HG03095 (cell line): ENCODE data around the gene CEP97.
A peak's percentile ranks its signal among the peaks of the same experiment; 100 is the strongest.
"Not testable (repeated sequence)": the region's sequence is repeated elsewhere in the genome, so short reads cannot be mapped to it uniquely, and the experiment has no call there.

Experiments used
- ATAC-seq: cut with Tn5 transposase; IDR thresholded peaks from one replicate; pipeline ENCODE4 v1.9.1; 2021; ENCODE audit warnings: moderate library complexity; ENCODE audit not compliant: unreplicated experiment

Gene CEP97

DNA sequence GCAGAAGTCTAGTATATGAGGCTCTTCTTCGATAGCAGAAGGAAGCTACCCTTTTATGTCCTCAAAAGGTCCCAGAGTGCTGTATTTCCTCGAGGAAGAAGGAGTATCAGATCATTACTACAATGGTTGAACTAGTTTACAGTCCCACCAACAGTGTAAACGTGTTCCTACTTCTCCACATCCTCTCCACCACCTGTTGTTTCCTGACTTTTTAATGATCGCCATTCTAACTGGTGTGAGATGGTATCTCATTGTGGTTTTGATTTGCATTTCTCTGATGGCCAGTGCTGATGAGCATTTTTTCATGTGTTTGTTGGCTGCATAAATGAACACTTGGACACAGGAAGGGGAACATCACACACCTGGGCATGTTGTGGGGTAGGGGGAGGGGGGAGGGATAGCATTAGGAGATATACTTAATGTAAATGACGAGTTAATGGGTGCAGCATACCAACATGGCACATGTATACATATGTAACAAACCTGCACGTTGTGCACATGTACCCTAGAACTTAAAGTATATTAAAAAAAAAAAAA is 53.4 kb downstream of the CEP97 start:
- ATAC-seq = not testable (repeated sequence)

DNA sequence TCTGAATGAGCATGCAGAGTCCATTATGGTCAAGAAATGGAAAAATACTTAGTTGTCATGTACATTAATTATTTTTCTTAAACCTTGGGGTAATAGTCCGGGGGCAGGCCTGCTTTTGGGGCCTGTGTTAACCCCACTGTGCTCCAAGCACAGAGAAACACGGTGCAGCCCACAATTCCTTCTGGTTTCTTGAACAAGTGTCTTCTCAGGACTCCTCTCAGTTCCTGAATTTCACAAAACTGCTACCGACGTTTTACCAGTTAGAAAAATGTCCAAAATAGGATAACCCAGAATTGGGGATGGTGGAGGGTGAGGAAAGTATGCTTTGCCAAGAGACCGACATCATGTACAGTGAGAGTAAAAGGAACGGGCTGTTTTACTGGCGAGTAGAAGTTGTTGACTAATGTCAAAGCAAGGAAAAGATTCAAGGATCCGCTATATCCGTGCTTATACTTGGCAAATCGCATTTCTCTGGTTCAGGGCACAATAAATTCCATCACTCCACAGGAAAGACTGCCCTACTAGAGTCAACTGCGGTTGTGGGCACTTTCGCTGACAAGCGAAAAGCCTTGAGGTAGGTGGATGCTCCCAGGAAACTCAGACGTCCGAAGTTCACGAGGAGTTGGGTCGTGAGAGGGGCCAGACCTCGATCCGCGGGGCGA is 54.1 kb downstream of the CEP97 start:
- no peak for ATAC-seq

DNA sequence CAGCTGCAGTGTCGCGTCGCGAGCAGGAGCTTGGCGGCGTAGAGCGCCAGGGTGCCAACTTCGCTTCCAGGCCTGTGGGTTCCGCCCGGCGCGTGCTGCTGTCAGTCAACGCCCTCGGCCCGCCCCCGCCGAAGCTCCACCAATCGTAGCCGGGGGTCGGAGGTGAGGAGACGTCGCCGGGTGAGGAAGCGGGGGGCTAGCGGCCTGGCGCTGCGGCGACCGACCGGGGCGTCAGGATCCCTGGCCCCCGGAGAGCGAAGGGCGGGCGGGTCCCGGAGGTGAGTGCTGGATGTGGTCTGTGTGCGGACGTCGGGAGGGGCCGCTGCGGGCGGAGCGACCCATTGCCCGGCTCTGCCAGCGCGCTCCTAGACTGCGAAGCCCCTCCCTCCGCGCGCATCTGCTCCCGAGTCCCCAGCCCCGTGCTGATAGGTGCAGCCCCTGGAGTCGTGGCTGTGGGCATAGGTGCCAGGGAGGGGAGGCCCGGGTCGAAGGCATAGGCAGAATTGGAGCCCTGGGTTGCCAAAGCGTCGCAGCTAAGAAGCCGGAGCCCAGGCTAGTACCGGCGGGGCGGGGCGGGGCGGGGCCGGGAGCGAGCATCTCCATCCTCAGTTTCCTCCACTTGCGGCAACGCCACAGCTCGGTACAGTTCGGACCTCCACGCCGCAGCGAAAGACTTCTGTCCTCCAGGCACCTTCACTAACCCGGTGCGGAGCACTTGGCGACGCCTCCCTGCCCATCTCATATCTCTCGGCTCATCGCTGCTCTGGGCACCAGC is 54.8 kb downstream of the CEP97 start, which contains the start of gene NXPE3:
TSS of gene NXPE3 (plus strand) at position 165 of the 775 bp plus-strand sequence. CDS start 6,386 bp downstream, outside the sequence.
- peak; percentile 97 for ATAC-seq

DNA sequence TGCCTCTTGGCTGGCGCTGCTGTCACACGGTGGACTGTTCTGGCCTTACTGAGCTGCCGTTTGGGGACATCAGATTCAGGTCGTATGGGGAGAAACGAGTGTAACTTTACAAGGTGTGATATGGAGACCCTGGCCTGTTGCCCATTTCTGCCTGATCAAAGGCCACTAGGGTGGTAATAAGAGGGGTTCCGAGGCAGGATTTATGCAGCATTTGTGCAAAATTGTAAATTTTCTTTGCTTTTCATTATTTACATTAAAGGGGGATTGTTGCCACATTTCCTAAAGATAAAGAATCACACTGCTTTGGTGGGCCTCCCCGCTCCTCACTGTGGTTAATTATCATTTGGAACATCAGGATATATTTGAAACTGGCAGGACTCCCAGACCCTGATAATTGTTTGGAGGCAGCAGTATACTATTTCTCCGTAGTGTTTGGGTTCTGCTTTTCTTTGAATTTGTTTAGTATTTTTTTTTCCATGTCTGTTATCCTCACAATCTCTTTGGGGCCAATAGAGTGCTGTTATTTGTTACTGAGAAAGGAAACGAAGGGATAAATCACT is 55.5 kb downstream of the CEP97 start:
- no peak for ATAC-seq

DNA sequence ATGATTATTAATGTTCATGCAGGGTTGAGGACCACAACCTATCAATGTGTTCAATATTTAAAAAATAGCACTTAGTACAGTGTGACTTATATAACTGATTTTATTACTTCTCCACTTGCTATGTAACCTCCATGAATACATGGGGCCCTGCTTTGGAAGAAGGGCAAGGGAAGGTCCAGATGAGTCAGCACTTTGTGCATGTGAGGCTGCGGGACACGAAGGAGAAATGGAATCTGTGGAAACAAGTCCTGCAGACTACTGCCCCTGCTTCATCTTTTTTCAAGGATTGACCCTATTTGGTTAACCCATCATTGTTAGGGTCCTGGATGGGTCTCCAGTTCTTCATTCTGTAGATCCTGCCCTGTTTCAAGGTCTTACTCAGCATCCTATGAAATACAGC is 56.2 kb downstream of the CEP97 start:
- ATAC-seq = no peak

DNA sequence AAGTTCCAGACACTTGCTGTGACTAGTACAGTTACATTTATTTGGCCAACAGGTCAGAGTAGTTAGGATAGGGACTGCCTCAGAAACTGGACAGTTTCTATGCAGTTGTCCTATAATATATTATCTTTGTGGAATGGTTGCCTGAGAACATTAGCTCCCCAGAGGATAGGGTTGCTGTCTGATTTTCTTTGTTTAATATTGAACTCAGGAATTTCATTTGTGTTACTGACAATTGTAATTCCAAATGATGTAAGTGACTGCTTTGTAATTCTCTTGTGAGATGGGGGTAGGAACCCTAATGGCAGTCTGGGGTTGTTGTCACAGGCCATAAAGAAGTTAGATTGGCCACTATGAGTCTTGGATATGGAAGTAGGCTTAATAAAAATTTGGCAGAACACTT is 56.8 kb downstream of the CEP97 start:
- no peak for ATAC-seq

DNA sequence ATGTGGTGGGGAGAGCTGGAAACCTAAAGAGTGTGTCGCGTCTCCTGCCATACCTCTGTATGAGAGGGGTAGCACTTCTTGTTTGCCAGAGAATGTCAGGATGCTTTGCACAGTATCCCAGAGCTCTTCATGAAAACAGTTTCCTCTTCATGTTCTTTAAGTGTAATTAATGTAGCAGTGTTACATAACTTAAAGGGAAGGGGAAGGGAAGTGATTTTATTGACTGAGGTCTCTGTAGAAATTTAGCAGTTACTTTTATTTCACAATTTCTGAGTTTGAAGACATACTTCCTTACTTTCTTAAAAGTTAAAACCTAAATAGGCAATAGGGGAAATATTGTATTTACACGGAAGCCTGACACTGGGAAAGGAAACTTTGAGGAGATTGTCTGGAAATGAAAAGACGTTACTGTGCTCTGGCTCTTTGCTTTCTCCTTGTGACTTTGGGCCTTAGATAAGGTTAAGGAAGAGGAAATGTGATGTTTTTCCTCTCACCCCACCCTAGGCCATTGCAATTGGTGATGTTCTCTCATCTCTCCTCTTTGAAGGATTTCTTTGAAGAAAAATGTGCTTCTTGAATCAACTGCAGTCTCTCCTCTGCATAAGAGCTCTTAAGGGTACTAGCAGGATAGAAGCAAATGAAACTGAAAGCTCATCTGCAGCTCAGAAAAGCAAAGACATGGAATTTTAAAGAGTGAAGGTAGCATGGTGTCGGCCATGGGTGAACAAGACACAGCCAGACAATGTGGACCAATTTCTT is 60.6 kb downstream of the CEP97 start:
- ATAC-seq = no peak

DNA sequence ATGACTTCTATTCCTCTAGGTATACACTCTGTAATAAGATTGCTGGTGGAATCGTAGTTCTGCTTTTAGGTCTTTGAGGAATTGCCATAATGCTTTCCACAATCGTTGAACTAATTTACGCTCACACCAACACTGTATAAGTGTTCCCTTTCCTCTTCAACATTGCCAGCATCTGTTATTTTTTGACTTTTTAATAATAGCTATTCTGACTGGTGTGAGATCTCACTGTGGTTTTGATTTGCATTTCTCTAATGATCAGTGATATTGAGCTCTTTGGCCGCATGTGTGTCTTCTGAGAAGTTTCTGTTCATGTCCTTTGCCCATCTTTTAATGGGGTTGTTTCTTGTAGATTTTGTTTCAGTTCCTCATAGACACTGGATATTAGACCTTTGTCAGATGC is 67.4 kb downstream of the CEP97 start:
- ATAC-seq = peak; percentile 98

DNA sequence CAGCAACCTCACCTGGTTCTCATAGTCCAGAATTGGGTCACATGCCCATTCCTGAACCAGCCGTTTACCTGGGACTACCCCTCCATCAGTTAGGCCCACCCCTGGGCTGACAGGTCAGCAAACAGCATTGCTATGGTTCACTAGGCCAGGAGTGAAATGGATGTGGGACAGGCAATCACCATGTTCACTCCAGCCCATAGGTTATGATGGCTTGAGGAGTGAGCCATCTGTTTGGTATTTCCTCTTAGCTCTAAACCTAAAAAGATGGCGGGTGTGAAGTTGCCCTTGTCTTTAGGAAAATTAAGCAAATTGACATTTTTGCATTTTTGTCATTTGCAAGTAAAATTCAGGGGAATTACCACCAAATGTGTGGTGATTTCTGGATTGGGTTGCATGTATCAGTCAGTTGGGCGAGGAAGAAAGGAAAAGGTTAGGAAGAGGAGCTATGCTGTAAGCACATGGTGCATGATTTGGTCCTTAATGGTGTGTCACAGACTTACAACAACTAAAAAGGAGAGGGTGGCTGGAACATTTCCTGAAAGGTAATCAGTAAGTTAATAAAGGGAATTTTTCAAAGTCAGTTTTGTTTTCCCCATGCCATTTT is 71.8 kb downstream of the CEP97 start:
- no peak for ATAC-seq

DNA sequence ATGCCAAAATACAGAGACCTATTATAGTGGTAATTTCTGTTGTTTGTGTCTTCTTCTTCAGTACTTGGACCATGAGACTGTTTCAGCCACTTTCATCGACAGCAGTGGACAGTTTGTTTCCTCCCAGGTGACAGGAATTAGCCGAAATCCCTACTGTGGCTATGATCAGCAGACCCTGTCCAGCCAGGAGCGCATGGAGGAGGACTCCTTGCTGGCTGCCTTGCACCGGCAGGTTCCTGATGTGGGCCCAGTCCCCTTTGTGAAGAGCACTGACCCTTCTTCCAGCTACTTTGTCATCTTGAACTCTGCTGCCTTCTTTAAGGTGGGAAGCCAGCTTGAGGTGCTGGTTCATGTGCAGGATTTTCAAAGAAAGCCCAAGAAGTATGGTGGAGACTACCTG is 76.8 kb downstream of the CEP97 start:
- ATAC-seq = no peak

DNA sequence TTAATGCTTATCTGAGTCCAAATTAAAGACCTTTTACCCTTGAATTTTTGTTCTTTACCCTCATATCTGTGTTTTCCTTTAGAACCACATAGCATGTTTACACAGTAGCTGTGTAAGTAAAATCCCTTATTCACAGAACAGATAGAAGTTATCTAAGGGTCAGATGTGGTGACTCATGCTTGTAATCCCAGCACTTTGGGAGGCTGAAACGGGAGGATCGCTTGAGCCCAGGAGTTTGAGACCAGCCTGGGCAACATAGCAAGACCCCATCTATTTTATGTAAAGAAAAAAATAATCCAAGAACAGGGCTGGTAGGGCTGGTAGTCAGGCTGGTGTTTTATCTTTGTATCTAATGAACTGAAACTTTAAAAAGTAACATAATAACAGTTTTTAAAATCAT is 77.8 kb downstream of the CEP97 start:
- no peak for ATAC-seq

DNA sequence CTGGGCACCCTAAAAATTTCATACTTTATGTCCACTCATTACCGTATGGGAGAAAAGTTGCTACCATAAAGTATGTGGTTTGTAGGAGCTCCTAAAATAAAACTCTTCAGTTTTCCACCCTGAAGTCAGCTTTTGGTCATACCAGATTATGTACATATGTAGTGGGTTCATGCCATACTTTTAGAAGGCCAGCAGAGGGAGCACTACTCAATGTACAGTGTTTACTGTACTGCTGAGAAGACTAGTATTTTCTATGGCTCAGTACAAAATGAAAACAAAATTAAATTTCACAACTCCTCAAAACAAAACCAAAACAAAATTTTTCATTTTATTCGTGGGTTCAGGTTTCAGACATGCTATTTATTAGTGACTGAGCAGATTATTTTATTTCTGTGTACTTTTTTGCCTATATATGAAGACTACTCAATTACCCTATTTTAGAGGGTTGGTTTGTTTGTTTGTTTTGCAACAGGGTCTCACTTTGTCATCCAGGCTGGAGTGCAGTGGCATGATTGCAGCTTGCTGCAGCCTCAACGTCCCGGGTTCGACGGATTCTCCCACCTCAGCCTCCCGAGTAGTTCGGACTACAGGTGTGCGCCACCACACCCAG is 78.9 kb downstream of the CEP97 start:
- peak; percentile 94 for ATAC-seq

DNA sequence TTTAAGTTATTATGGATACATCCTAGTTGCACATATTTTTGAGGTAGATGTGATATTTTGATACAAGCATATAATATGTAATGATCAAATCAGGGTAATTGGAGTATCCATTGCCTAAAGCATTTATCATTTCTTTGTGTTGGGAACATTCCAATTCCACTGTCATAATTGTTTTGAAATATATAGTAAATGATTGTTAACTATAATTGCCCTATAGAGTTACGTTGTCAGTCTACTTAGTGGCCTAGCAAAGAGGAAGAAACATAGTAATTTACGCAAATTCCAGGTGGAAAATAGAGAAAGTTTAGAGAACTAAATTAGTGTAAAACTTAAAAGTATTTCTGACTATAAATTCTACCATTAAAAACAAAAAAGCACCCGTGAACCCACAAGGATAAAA is 79.5 kb downstream of the CEP97 start:
- no peak for ATAC-seq

DNA sequence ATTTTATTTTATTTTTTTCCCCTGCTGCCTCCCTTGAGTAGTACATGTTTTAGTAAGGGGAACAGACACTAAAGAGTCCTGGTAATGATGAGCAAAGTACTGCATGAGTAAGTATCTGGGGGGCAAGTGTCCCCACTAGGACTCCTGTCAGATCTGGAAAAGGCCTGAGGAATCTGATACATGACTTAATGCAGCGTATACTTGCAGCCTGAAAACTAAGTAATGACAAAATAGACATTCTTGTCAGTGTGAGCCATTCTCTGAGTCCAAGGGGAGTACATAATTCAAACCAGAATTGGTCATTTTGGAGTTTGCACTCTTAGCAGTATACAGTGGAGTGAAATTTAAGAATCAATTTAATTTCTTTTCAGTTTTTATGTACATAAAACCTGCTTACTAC is 82.1 kb downstream of the CEP97 start:
- no peak for ATAC-seq

DNA sequence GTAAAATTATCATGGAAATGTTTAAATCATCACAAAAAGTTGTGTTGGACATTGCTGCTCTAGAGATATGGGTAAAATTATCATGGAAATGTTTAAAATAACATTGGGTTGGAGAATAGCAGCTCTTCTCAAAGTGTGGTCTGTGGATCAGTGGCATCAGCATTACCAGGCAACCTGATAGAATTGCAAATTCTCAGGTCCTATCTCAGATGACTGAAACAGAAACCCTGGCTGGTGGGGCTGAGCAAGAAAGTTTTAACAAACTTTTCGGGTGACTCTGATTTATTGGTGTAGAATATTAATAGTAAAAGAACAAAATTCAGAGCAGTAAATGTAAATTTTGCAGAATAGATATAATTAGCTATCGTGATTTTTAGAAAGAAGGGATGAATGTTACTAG is 83.5 kb downstream of the CEP97 start:
- peak; percentile 62 for ATAC-seq

DNA sequence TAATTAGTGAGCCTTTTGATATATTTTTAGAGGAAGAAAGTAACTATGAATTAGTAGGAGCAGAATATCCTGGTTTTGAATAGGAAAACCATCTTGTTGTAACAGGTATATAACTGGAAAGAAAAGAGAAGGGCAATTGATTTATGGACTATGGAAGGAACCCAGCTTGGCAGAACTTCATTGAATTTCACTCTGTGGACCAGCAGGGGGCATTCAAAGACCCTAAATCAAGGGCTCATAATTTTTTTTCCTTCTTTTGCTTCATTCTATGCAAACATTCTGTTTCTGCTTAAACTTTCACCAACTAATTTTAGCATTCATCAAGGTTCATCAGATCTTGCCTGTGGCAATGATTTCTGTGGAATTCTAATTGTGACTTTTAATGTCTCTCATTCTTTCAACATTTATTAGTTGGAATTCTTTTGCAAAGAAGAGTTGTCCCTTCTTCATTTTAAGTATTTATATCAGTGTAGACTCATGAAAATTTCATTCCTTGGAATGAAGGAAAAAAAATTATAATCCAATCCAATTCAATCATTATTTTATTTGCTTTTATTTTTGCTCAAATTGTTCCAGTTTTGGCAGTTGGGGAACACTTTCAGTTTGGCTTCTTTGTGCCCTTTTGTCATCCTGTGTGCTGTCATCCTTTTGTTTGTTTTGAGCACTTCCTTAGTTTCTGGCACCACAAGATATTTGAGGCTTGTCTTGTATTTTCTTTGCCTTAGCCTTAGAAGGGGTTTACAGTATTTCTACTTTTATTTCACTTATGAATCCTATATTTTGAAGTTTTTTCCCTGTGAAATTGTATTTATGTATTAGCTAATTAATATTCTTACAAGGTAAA is 85.0 kb downstream of the CEP97 start:
- ATAC-seq = no peak

DNA sequence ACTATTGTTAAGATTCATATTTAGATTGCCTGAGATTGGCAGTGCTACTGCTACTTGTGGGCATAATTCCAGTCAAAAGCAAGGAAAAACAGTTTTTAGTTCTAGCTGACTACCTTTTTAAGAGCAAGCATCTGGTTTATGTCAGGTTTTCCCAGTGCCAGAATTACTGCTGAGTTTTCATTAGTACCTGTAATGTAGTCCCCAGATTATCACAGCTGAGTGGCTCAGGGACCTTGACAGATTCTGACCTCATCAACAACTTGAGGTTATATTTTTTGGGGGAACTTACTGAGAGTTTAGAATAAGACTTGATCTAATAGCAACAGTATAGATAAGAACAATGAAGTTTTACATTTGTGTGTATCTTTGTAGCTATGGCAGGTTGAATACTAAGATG is 85.6 kb downstream of the CEP97 start:
- ATAC-seq = no peak

DNA sequence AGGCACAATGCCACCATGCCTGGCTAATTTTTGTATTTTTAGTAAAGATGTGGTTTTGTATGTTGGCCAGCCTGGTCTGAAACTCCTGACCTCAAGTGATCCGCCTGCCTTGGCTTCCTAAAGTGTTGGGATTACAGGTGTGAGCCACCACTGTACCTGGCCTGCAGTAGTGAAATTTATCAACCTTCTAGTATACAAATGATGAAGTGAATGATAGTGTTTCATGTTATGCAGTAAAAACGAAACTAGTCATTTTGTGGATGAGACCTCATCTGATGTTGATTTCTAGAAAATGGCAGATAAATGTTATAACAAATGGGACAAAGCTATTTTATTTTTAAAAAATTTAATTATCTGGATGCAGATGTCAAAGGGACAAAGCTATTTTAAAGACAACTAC is 87.5 kb downstream of the CEP97 start:
- no peak for ATAC-seq

DNA sequence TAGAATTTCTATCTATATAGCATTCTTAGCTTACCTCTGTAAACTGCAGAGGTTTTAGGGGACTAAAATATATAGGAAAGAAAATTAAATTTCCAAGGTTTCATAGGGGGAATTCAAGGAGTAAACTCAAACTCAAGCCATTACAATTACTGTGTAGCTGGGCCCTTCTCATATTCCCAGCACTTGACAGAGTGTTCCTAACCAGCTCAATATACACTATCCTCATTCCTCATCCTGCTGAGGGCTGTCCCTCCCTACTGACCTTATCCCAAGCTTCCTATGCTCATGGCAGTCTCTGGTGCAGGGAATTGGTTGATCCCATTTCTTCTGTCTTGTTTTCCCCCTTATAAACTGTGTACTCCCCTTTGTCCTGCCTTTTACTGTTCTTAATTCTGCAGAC is 88.5 kb downstream of the CEP97 start:
- ATAC-seq = no peak
